ENCODE results near the gene CRK.
"Not testable (repeated sequence)": the region's sequence is repeated elsewhere in the genome, so short reads cannot be mapped to it uniquely, and the experiment has no call there.

Gene CRK

GRCh38 chr17:1452836-1453235 is 3.2 kb downstream of the CRK start:
- H3K4me3 ChIP-seq (ENCODE audit: low read depth, low read length), result no peak overlapping the region
- DNase-seq (ENCODE audit: low read depth), result no peak
- TF ChIP-seq CTCF (IDR thresholded peaks at IDR 0.05; ENCODE audit: control insufficient read depth, extremely low read depth, insufficient read depth), result no peak

- DNase-seq (ENCODE audit: low read depth); H3K4me3 ChIP-seq (ENCODE audit: low read depth, low read length): not testable (repeated sequence)
Measured at GRCh38 chr17:1450261-1450660, 5.8 kb downstream of the CRK start.

- DNase-seq (ENCODE audit: low read depth), result no peak
- no peak overlapping the region for H3K4me3 ChIP-seq (ENCODE audit: low read depth, low read length)
Measured at GRCh38 chr17:1449412-1449967, 6.5 kb downstream of the CRK start.

GRCh38 chr17:1447052-1447451 is 9.0 kb downstream of the CRK start:
- no peak for TF ChIP-seq CTCF (IDR thresholded peaks at IDR 0.05; ENCODE audit: control insufficient read depth, extremely low read depth, insufficient read depth)
- no peak for DNase-seq (ENCODE audit: low read depth)
- H3K4me3 ChIP-seq (ENCODE audit: low read depth, low read length), result no peak overlapping the region

More at GRCh38 chr17:1449412-1449967, 6.5 kb downstream of the CRK start:
- TF ChIP-seq CTCF (IDR thresholded peaks at IDR 0.05; ENCODE audit: control insufficient read depth, extremely low read depth, insufficient read depth), result no peak

- no peak for DNase-seq (ENCODE audit: low read depth)
- H3K4me3 ChIP-seq (ENCODE audit: low read depth, low read length), result no peak overlapping the region
- TF ChIP-seq CTCF (IDR thresholded peaks at IDR 0.05; ENCODE audit: control insufficient read depth, extremely low read depth, insufficient read depth), result no peak
Measured at GRCh38 chr17:1446201-1446600, 9.8 kb downstream of the CRK start.

GRCh38 chr17:1445695-1446094 is 10.3 kb downstream of the CRK start:
- H3K4me3 ChIP-seq (ENCODE audit: low read depth, low read length); DNase-seq (ENCODE audit: low read depth): not testable (repeated sequence)

GRCh38 chr17:1442721-1443120 is 13.3 kb downstream of the CRK start:
- DNase-seq (ENCODE audit: low read depth); H3K4me3 ChIP-seq (ENCODE audit: low read depth, low read length): not testable (repeated sequence)

GRCh38 chr17:1442187-1442586 is 13.8 kb downstream of the CRK start:
- DNase-seq (ENCODE audit: low read depth), result no peak
- TF ChIP-seq CTCF (IDR thresholded peaks at IDR 0.05; ENCODE audit: control insufficient read depth, extremely low read depth, insufficient read depth), result no peak
- no peak overlapping the region for H3K4me3 ChIP-seq (ENCODE audit: low read depth, low read length)

GRCh38 chr17:1440921-1441320 is 15.1 kb downstream of the CRK start:
- TF ChIP-seq CTCF (IDR thresholded peaks at IDR 0.05; ENCODE audit: control insufficient read depth, extremely low read depth, insufficient read depth), result no peak
- no peak for DNase-seq (ENCODE audit: low read depth)

More at GRCh38 chr17:1440921-1441320, 15.1 kb downstream of the CRK start:
- H3K4me3 ChIP-seq (ENCODE audit: low read depth, low read length), result no peak overlapping the region

Measured in LNCaP clone FGC (cell line).